Endometrium (tissue), 2 donors: Measurements from ENCODE around the gene GDA.

Experiments
- FAIRE-seq: peaks from 2 replicates; lab custom pipeline; 2012; peaks lifted over from hg19 to GRCh38; lab: Jason Lieb, UNC
- donor health status: control.
- donor health status: control.

Gene GDA

DNA sequence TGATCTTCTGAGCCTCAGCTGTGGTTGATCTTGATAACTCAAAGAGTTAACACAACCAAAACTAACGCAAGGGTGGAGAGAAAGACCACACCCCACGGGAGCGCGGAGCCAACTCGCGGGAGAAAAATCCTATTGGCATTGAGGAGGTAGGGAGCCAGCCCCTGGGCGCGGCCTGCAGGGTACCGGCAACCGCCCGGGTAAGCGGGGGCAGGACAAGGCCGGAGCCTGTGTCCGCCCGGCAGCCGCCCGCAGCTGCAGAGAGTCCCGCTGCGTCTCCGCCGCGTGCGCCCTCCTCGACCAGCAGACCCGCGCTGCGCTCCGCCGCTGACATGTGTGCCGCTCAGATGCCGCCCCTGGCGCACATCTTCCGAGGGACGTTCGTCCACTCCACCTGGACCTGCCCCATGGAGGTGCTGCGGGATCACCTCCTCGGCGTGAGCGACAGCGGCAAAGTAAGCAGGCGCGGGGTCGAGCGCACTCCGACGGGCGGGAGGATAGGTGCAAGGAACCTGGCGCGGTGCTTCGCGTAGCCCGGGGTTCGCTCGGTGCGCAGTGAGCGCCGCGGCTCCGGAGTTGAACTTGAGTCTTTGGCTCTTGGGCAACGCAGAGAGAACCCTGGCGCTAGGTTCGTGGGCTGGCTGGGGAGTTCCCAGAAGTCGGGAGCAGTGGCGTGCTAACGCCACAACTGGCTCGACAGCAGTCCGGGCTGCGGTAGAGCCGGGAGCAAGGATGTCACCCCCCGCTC, at the start of gene GDA:
Gene GDA (plus strand): TSS at position 210 of the 745 bp plus-strand sequence. CDS start 120 bp downstream, at position 330.
- FAIRE-seq, result no peak

DNA sequence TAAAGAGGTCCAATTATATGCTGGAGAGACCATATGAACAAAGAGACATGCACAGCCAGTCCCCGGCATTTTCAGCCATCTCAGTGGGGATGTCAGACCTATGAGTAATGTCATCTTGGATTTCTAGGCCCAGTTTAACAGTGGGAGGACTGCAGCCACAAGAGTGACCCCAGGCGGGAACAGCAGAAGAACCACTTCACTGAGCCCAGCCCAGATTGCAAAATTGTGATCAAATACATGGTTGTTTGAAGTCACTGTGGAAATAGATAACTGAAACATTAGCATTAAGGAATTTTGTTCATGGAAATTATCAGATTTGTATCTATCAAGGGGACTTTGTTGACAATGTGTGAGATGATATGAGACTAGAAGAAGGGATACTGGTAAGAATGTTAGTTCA, 46.7 kb upstream of the GDA start:
- no peak for FAIRE-seq

DNA sequence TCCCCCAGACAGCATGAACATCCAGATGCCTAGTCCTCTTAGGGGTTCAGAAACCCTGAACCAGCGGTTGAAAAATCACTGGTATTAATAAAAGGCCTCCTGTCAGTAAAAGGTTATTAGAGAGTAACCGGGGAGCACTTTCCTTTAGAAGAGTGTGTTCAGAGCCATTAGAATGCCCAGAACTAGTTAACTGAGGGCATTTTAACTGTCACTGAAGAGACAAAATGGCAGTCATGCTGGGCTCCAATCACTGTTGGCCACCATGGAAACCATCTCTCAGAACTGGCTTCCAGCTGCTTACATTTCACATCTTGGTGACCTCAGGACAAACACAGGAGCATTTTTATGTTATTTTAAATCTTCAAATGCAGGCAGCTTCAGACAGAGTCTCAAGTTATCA, 36.2 kb upstream of the GDA start:
- FAIRE-seq, result no peak

DNA sequence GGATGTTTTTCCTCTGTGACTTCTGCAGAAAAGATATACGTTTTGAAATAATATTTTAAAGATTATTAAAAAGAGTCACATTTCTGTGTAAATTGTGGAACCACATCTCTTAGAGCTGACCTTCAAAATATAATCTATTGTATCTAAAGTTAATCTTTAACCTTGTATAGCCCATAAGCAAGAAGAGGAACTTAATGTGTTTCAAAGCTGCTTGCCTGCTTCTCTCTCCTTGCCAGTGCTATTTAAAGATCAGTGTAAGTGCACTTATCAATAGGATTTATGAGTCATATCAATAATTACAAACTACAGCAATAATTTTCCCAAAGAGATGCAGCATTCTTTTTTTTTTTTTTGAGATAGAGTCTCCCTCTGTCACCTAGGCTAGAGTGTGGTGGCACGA, 29.4 kb upstream of the GDA start:
- FAIRE-seq, result no peak

DNA sequence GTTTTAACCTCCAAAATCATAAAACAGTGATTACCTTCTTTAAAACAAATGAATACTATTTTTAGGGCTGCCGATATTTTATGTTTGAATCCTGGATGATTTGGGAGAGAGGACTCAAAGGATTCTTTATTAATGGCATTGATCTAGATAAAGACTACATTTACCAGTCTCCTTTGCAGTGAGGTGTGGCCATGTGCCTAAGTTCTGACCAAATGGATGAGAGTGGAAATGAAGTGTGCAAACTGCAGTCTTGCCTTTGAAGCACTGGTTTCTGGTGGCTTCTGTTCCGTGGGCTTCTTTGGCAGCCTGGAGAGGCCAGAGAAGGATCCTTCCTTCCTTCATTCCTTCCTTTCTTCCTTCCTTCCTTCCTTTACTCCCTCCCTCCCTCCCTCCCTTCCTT, 24.3 kb upstream of the GDA start:
- FAIRE-seq, result no peak

DNA sequence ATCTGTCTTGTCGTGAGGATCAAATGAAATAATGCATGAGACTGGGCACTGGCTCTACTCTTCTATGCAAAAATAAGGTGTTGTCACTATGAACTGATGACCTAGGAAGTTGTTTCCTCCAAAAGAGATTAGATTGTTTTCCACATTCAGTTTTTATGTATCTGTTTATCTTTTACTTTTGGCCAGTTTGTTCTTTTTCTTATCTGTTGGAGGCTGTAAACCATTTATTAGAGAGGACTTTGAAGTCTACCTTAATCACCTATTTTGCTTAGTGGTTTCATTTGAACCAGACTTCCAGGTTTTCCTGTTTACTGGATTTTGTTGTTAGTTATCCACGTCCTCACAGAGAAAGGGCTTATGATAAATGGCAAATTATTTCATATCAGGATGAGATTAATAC, 21.5 kb upstream of the GDA start:
- no peak for FAIRE-seq

DNA sequence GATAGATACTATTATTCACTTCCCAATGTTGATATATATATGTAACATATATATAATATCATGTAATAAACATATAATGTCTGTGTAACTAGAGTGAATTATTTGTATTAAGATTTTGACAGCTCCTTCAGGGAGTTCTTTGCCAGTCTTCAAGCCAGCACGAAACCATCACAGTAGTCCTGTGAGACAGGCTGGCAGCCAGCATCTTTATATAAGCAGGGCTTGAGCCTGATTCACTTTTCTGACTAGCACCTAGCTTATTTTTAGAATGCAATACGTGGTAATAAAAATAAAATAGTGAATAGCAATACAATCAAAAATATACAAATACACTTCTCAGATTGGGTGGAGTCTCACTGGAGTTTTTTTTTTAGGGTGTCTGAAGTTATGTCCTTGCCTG, 20.7 kb upstream of the GDA start:
- FAIRE-seq, result no peak

DNA sequence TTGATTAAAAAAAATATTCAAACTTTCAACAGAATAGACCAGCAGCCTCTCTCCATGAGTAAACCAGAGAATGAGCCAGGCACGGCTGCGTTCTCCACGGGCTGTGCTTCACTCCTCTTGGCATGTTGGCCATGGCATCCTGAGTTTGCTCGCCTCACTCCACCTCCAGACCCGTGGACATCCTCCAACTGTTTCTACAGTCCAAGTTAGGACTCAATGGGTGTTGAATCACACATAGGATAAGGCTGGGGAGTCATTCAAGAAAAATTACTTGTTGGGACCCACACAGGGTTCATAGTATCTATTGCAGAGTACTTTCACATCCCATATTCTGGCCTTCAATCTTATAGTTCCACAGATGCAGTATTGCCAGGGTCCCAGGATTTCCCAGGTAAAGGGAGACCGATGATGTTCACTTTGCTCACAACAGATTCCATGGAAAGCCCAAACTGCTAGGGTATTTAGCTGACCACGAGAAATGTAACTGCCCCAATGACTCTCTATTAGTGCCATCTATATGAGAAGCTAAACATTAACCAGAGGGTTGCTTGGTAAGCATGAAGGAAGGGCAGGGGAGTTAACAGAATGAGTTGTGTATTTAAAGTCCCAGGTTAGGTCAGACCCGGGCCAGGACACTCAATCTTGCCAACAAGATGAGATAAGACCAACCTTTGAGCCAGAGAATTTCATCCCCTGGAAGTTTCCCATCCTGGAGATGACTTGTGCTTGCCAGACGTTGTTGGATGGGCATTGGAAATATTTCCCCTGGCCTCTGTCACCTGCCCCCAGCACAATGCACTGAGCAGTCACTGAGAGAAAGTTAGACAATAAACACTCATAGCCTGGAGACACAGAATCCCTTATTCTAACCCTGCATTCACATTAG, 19.7 kb upstream of the GDA start:
- no peak for FAIRE-seq

DNA sequence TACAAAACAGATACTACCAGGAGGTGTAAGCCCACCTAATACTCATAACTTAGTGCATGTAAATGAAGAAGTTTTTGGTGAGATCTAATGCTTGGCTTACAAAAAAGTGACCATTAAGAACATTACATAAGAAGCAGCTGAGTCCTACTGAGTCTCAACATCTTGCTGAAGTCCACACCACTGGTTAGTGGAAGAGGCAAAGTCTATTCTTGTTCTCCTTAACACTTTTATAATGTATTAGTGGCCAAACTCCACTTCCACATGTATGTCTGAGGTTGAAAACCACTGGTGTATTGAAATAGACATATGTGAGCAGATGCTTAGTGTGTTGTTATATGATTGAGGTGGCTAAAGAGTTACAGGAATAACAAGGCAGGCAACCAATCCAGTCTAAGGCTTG, 18.9 kb upstream of the GDA start:
- no peak for FAIRE-seq

DNA sequence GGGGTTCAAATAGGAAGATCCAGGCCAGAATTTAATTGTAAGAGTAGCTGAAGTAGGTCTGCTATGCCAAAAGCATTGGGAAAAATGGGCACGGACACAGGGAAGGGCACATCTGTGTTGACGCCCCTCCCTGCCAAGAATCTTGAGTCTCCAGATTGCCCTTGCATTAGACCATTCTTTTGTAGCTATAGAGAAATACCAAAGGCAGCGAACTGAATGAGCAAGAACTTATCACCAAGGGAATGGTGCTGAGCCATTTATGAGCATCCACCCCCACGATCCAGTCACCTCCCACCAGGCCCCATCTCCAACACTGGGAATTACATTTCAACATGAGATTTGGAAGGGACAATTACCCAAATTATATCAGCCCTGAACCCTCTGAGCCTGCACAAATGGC, 18.0 kb upstream of the GDA start:
- FAIRE-seq, result no peak

DNA sequence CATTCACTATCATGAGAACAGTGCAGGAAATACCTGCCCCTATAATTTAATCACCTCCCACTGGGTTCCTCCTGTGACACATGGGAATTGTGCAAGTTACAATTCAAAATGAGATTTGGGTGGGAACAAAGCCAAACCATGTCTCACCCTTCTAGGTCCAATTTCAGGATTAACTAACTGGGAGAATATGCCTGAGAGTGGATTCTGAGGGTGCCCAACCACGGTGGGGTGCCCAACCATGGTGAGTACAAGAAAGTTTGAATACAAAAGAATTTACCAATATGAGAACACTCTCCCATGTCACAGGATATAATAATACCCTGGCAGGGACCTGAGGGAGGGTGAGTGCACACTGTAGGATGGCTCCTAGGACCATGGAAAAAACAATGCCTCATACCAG, 17.2 kb upstream of the GDA start:
- FAIRE-seq, result no peak

DNA sequence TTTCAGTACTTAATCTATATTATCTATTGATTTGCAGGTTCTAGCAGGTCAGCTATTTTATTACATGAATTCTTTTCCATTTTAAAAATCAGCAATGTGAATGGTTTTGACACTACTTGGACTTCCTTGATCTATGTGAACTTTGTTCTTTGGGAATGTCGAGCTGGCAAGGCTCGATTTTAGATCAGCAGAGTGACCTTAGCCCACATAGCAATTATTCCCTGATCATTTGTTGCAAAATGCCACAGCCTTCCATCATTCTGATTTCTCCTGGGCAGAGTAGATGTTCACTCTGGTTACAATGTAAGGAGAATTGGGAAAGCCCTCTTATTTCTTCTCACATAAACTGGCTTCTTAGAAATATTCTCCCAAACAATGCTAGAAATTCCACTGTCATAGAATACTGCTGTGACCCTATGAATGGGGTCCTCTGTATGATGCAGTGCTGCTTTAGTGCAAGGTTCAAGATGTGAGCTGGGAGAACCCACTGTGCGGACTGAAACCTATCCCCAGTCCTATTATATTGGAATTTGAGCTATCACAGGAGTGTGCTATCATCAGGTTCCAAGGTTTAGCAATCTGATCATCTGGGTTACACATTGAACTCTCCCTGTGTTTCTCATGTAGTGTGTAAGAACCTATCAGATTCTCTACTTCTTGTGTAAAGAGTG, 15.7 kb upstream of the GDA start:
- FAIRE-seq, result no peak

DNA sequence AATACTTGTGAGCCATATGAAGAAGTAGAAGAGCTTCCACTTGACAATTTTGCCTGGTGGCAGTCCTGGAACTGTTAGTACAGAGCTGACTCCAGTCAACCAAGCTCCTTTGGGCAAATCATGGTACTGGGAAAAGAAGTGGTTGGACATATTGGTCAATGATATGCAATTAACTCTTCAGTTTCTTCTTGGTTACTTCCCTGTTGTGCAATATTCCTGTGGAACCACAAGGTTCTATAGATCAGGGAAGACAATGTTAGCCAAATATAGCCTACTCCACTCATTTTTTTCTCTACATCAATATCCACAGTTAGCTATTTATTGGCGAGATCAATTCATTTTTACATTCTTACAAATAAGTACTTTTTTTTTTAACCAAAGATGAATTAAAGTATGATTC, 14.4 kb upstream of the GDA start:
- FAIRE-seq, result no peak

DNA sequence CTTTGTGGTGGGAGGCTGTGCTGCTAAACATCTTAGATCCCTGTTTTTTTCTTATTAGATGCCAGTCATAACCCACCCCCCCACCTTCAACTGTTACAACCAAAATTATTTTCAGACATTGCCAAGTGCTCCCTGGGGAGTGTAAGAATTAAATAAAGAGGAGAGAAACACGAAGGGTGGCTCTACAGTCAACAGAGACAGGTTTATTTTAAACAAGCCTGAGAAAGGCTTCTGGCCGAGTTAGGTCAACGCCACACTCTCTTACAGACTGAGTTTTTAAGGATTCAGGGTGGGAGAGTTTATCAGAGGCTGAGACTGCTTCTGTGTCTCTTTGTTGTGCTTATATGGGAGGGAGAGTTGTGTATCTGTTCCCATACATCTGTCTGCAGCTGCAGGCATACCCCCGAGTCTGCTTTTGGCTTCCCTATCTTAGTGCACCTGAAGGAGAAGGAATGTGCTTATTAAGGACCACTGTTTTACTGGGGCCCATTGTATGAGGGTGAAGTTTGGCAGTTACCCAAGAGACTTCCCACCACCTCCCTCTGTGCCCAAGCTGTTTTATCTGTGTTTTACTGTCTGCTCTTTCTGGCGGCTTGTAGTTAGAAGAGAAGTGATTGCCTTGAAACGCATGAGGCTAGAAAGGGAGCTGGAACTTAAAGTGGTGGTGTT, 11.4 kb upstream of the GDA start:
- no peak for FAIRE-seq

DNA sequence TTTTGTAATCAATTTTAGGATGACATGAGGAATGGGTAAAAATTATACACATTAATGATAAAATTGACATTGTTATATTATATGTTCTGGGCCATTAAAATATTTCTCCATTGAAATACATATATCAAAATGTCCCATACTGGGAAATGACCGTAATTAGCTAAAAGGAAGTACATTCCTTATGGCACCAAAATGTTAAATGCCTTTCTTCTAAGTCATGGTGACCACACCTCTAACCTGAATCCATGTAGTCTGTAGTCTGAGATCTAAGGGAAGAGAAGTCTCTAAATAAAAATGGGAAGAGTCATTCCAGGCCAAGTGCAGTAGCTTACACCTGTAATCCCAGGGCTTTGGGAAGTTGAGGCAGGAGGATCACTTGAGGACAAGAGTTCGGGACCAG, 10.0 kb upstream of the GDA start:
- FAIRE-seq, result no peak

DNA sequence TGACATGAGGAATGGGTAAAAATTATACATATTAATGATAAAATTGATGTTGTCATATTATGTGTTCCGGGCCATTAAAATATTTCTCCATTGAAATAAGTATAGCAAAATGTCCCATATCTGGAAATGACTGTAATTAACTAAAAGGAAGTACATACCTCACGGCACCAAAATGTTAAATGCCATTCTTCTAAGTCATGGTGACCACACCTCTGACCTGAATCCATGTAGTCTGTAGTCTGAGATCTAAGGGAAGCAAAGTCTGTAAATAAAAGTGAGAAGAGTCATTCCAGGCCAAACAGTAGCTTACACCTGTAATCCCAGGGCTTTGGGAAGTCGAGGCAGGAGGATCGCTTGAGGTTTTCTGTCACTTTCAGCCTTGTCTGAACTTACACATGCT, 8.7 kb upstream of the GDA start:
- no peak for FAIRE-seq

DNA sequence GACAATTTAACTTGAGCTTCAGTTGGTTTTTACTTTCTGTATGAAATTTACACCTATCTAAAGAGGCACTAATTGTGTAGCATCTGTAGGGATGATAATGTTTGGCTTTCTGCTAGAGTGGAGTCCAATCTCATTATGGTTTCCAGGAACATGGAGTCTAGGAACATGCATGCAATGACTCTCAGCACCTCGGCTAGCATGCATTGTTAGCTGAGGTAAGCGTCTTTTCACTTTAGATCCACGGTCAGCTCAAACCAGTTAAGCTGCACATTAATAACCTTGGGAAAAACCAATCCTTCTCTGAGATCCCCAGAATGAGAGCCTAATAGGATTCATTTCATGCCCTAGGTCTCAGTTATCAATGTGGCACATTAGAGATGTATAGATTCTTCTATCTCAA, 7.8 kb upstream of the GDA start:
- no peak for FAIRE-seq

DNA sequence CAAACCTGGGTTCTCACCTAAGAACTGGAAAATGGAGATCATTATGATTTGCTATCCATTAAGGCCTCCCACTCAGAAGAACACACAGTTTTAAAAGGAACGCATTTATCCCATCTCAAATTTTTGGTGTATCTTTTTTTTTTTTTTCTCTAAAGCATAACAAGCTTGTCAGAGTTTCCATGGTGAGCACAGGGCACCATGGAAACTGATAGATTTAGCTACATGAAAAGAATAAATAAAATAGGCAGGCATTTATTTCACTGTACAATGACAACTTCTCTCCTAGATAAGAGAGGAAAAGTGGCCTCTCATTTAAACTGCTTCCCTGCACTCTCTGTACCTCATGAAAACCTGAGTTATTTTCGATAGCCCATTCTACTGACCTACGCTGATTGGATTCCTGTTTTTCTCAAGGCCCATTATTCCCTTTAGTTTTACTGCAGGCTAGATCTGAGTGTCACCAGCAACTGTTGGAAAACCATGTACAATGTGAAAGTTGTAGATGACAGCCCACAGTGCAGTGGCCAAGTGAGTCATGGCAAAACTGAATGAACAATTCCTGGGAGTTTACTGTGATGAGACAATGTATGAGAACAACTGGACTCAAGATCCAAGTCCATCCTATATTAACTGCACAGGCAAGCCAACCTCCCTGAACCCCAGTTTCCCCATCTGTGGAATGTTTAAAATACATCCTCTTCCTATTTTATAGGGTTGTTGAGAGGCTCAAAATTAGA, 4.3 kb upstream of the GDA start:
- no peak for FAIRE-seq

DNA sequence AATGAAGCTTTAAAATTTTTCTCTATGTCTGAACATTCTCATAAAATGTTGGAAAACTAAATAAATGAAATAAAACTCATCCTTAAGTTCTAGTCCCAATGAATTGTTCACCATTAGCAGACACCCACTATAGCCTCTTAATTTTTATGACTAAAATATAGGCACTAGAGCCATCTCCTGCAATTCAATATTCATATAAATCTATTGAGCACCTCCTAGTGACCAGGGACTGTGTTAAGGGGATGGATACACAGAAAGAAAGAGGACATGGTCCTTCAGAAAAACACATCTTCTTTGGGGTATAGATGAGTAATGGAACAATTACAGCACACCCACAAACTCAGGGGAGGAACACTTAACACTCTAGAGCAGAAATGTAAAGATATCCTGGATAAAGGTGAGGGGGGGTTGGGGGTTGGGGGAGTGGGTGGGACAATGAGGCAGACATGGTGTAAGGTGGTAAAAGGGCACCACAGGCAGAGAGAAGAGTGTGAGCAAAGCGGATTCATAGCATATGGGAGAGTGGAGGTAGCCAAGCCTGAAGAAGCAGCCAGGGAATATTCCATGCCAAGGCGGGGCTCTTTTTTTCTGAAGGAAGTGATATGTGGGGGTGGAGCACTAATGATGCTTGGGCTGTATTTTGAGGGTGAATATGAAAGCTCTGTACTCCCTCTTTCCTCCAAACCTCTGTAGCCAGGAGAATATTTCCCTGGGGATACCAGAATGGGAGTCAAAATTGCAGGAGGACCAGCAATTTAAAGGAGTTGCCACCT, 3.3 kb upstream of the GDA start:
- FAIRE-seq, result no peak

DNA sequence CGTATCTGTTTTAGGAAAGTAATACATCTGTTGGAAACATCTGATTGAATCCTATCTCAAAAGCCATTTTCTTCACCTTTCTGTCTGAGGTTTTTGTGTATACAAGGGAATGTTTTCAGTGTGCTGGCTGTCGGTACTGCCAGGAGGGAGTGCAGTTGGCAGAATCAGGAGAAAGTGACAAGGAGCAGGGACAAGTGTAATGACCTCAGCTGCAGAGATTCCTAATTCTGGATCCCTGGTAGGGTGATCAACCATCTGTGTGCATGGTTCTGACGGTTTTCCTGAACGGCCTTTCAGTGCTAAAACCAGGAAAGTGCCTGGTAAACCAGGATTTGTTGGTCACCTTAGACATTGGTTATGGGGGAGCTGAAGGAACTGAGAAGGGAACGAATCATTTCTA, 1.6 kb upstream of the GDA start:
- FAIRE-seq, result no peak

DNA sequence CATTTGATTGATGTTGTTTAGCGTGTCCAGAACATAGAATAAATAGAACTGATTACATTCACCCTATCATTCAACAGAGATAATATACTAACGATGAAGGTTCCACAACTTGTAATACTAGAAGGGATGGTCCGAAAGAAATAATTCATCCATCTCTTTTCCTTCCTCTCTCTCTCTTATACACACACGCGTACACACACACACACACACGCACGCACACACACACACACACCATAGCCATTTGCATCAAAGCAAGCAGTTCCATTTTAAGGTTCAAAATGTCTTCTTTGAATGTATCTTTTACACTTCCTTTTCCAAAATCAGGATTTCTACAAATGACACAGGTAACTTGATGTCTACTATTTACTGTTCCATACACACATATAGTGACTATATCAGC, 887 bp downstream of the GDA start:
- FAIRE-seq, result no peak
